ENCODE measurements around the gene CTTNBP2.

CTTNBP2 gene

GRCh38 chr7:117862378-117862777 is 10.9 kb downstream of the CTTNBP2 start (continued):
- no peak for TF ChIP-seq IKZF3 (tag by site-specific recombination; IDR thresholded peaks at IDR 0.05)
- TF ChIP-seq SP2 (tag by site-specific recombination; IDR thresholded peaks at IDR 0.05) = no peak

GRCh38 chr7:117859246-117859812 is 13.9 kb downstream of the CTTNBP2 start:
- H3K4me3 ChIP-seq (ENCODE audit: low read depth, low read length) = no peak overlapping the region
- H3K36me3 ChIP-seq (ENCODE audit: control insufficient read depth in 2 of 2, insufficient read depth in 1 of 2, low read length in 2 of 2) = no peaks in the 10 kb centered on the region; a peak in 1 of 3 replicates
- TF ChIP-seq ZNF423 (tag by site-specific recombination; IDR thresholded peaks at IDR 0.05) = no peak
- no peak for TF ChIP-seq KLF10 (tag by site-specific recombination; IDR thresholded peaks at IDR 0.05)
- TF ChIP-seq PBX3 (CRISPR knock-in tag; IDR thresholded peaks at IDR 0.05) = no peak
- TF ChIP-seq ZSCAN5A (tag by site-specific recombination; IDR thresholded peaks at IDR 0.05) = no peak
- no peak for TF ChIP-seq MZF1 (tag by site-specific recombination; IDR thresholded peaks at IDR 0.05; ENCODE audit: borderline replicate concordance)
- no peak for TF ChIP-seq ZNF837 (tag by site-specific recombination; IDR thresholded peaks at IDR 0.05)
- TF ChIP-seq ZNF280D (tag by site-specific recombination; IDR thresholded peaks at IDR 0.05) = no peak
- no peak for TF ChIP-seq REPIN1 (tag by site-specific recombination; IDR thresholded peaks at IDR 0.05; ENCODE audit: low read depth)
- TF ChIP-seq ZNF571 (tag by site-specific recombination; IDR thresholded peaks at IDR 0.05) = no peak
- no peak for TF ChIP-seq ZNF785 (tag by site-specific recombination; IDR thresholded peaks at IDR 0.05)
- TF ChIP-seq GLI4 (tag by site-specific recombination; IDR thresholded peaks at IDR 0.05) = no peak
- no peaks in the 10 kb centered on the region for H3K4me1 ChIP-seq (ENCODE audit: control insufficient read depth, insufficient read depth, low read length)
- ChIA-PET CTCF (no interaction called here), POLR2A (no interaction called here)
- H3K27ac ChIP-seq (ENCODE audit: extremely low read depth, low read depth, low read length) = no peak overlapping the region
- H3K9me3 ChIP-seq (ENCODE audit: control insufficient read depth, insufficient read depth, low read depth, low read length) = no peaks in the 10 kb centered on the region

- no peak overlapping the region for H3K27ac ChIP-seq (ENCODE audit: extremely low read depth, low read depth, low read length)
- H3K36me3 ChIP-seq (ENCODE audit: control insufficient read depth in 2 of 2, insufficient read depth in 1 of 2, low read length in 2 of 2) = no peaks in the 10 kb centered on the region; a peak in 1 of 3 replicates
- ChIA-PET POLR2A (no interaction called here), CTCF (no interaction called here)
- no peak overlapping the region for H3K4me3 ChIP-seq (ENCODE audit: low read depth, low read length)
- H3K4me1 ChIP-seq (ENCODE audit: control insufficient read depth, insufficient read depth, low read length) = no peaks in the 10 kb centered on the region
- no peaks in the 10 kb centered on the region for H3K9me3 ChIP-seq (ENCODE audit: control insufficient read depth, insufficient read depth, low read depth, low read length)
- no peak for TF ChIP-seq ZNF677 (tag by site-specific recombination; IDR thresholded peaks at IDR 0.05)
- TF ChIP-seq BCL11B (tag by site-specific recombination; IDR thresholded peaks at IDR 0.05; ENCODE audit: low read depth) = no peak
- TF ChIP-seq ZNF488 (tag by site-specific recombination; IDR thresholded peaks at IDR 0.05) = no peak
- TF ChIP-seq SP7 (tag by site-specific recombination; IDR thresholded peaks at IDR 0.05) = no peak
- no peak for TF ChIP-seq HIC1 (tag by site-specific recombination; IDR thresholded peaks at IDR 0.05)
- TF ChIP-seq ZNF121 (tag by site-specific recombination; IDR thresholded peaks at IDR 0.05) = no peak
- no peak for TF ChIP-seq ZNF747 (tag by site-specific recombination; IDR thresholded peaks at IDR 0.05)
- no peak for TF ChIP-seq HOXC10 (CRISPR knock-in tag; IDR thresholded peaks at IDR 0.05)
- TF ChIP-seq TSHZ1 (tag by site-specific recombination; IDR thresholded peaks at IDR 0.05; ENCODE audit: borderline replicate concordance) = no peak
Observed at GRCh38 chr7:117858712-117859111, 14.5 kb downstream of the CTTNBP2 start.
